Central memory CD4-positive, alpha-beta T cell (primary cell): Measurements from ENCODE around the gene KLHL6.
"Not testable (repeated sequence)": the region's sequence is repeated elsewhere in the genome, so short reads cannot be mapped to it uniquely, and the experiment has no call there.

Source experiments
- DNase-seq: peaks from one replicate; pipeline ENCODE4 v3.0.0; 2022

KLHL6 gene

GRCh38 chr3:183443395-183444385 lies 111.8 kb downstream of the KLHL6 start:
- DNase-seq: no peak

GRCh38 chr3:183442994-183443393 lies 112.5 kb downstream of the KLHL6 start:
- DNase-seq: no peak

- not testable (repeated sequence) for DNase-seq
These were observed 115.0 kb downstream of the KLHL6 start for GRCh38 chr3:183440521-183440920.

GRCh38 chr3:183439515-183439914 lies 116.0 kb downstream of the KLHL6 start:
- no peak for DNase-seq

GRCh38 chr3:183438735-183439134 lies 116.8 kb downstream of the KLHL6 start:
- DNase-seq: no peak

GRCh38 chr3:183437666-183438564 lies 117.6 kb downstream of the KLHL6 start:
- DNase-seq: no peak
